ENCODE data around the gene RBM42. TPM values are rescaled to one million over a fixed set of nuclear protein-coding genes. Genes with fewer than 3 reads are reported as not detected.

The RBM42 gene
- total RNA-seq, 4 donors from 2014 or later, result 35.0 to 41.7 (median 39.6) TPM

- ATAC-seq (ENCODE audit: low FRiP score) (no peak), DNase-seq (ENCODE audit: low spot score) (no peak)
- TF ChIP-seq CTCF (IDR thresholded peaks at IDR 0.05), result no peak
Measured at GRCh38 chr19:35621708-35622107, 7.1 kb upstream of the RBM42 start.

- ATAC-seq (ENCODE audit: low FRiP score) (no peak), DNase-seq (ENCODE audit: low spot score) (no peak)
- TF ChIP-seq CTCF (IDR thresholded peaks at IDR 0.05), result no peak
Measured at GRCh38 chr19:35622750-35623149, 6.1 kb upstream of the RBM42 start.

- DNase-seq (ENCODE audit: low spot score) (no peak), ATAC-seq (ENCODE audit: low FRiP score) (no peak)
- no peak for TF ChIP-seq CTCF (IDR thresholded peaks at IDR 0.05)
Measured at GRCh38 chr19:35623327-35624010, 5.4 kb upstream of the RBM42 start.

- TF ChIP-seq CTCF (IDR thresholded peaks at IDR 0.05), result no peak
- no peak for ATAC-seq (ENCODE audit: low FRiP score)
- no peak for DNase-seq (ENCODE audit: low spot score)
Measured at GRCh38 chr19:35628264-35628564, 622 bp upstream of the RBM42 start.

- no peak for TF ChIP-seq CTCF (IDR thresholded peaks at IDR 0.05)
- peak; percentile 7 for ATAC-seq (ENCODE audit: low FRiP score)
Measured at GRCh38 chr19:35629332-35629633, 447 bp downstream of the RBM42 start.

GRCh38 chr19:35633727-35634440, 5.0 kb downstream of the RBM42 start:
- ATAC-seq (ENCODE audit: low FRiP score), result no peak
- TF ChIP-seq CTCF (IDR thresholded peaks at IDR 0.05), result no peak
- no peak for DNase-seq (ENCODE audit: low spot score)

More at GRCh38 chr19:35629332-35629633, 447 bp downstream of the RBM42 start:
- DNase-seq (ENCODE audit: low spot score), result no peak

- ATAC-seq (ENCODE audit: low FRiP score), result no peak
- TF ChIP-seq CTCF (IDR thresholded peaks at IDR 0.05), result no peak
- DNase-seq (ENCODE audit: low spot score), result no peak
Measured at GRCh38 chr19:35636651-35637050, 7.8 kb downstream of the RBM42 start.
